GM12801 (cell line): ENCODE data around the gene IGF2BP2.

ENCODE experiments used
- TF ChIP-seq, protein P1 (sequence below): IDR thresholded peaks from one replicate; pipeline ENCODE4 v1.5.1; 2011; ENCODE audit warnings: control low read depth; ENCODE audit not compliant: insufficient read length; ENCODE audit errors: extremely low read depth

Gene IGF2BP2

DNA sequence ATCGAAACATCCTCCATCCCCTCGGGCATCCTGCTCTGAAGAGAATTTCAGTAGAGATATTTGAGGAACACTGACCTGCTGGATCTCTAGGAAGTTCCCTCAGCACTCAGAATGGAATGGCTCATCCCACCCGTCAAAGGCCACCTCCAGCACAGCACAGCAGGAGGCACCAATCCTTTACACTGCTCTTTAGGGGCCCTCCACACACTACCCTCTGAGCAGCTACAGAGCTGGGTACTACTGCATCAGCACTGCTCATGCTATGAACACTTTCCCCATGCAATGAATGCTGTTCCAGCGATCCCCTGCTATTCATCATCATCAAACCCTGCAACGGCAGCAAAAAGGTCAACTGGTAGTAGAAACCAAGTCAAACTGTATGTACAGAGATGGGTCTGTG, 40.5 kb downstream of the IGF2BP2 start:
- TF ChIP-seq, protein P1, sequence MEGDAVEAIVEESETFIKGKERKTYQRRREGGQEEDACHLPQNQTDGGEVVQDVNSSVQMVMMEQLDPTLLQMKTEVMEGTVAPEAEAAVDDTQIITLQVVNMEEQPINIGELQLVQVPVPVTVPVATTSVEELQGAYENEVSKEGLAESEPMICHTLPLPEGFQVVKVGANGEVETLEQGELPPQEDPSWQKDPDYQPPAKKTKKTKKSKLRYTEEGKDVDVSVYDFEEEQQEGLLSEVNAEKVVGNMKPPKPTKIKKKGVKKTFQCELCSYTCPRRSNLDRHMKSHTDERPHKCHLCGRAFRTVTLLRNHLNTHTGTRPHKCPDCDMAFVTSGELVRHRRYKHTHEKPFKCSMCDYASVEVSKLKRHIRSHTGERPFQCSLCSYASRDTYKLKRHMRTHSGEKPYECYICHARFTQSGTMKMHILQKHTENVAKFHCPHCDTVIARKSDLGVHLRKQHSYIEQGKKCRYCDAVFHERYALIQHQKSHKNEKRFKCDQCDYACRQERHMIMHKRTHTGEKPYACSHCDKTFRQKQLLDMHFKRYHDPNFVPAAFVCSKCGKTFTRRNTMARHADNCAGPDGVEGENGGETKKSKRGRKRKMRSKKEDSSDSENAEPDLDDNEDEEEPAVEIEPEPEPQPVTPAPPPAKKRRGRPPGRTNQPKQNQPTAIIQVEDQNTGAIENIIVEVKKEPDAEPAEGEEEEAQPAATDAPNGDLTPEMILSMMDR = no peak

DNA sequence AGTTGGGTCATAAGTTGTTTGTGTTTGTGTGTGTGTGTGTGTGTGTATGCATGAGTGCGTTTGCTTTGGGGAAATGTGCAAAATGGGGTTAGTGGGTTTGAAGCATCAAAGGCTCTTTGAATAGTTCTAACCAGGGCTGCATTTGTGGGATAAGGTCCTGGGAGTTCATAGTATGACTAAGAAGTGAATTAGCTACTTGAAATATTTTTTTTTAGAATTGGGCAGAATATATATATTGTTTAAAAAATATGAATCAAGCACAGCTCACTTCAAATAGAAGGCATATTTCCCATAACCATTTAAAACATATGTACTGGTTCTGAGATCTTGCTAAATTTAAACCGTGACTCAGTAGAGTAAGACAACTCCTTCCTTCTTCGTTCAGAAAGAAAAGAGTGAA, 43.1 kb downstream of the IGF2BP2 start:
- TF ChIP-seq, protein P1 = no peak

DNA sequence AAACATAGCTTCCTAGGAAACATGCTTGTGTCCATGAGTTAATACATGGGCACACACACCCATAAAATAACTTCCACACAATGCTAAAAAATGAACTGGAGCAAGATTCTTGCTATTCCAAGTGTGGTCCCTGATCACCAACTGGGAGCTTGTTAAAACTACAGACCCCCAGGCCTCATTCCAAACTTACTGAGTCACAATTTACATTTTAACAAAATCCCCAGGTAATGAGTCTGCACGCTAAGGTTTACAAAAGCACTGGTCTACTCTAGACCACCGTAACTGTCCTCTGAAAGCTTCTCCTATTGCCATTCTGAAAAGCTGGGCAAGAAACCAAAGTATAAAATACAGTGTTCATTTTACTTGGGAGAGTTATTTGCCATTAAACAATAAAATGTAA, 45.4 kb downstream of the IGF2BP2 start:
- TF ChIP-seq, protein P1 = no peak

DNA sequence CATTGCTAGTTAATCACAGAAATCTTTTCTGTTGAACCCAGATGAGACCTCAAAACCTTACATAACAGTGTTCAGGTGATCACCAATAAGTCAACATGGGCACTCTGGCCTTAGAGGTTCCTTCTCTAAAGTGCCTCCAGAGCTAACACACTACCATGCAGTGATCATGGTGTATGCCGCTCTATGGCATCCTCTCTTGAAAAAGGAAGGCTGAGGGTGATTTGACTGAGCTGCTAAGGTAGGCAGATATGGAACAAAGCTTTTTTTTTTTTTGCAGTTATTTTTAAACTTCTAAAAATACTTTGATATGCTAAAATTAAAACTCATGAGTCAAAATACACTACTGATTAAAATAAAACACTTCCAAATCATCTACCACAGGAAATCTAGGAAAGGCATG, 46.0 kb downstream of the IGF2BP2 start:
- TF ChIP-seq, protein P1 = no peak

DNA sequence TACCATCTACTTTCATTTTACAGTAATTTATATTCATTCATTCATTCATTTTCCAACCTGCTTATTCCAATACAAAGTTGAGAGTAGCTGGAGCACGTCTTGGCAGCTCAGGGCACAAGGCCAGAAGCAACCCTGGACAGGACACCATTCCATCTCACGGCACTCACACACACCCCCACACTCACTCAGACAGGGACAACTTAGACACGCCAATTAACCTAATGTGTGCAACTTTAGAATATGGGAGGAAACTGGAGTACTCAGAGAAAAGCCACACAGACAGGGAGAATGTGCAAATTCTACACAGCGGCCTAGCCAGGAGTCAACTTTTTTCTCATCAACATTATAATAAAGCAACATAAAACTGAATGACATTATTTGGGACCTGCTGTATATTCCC, 46.7 kb downstream of the IGF2BP2 start:
- TF ChIP-seq, protein P1 = no peak

DNA sequence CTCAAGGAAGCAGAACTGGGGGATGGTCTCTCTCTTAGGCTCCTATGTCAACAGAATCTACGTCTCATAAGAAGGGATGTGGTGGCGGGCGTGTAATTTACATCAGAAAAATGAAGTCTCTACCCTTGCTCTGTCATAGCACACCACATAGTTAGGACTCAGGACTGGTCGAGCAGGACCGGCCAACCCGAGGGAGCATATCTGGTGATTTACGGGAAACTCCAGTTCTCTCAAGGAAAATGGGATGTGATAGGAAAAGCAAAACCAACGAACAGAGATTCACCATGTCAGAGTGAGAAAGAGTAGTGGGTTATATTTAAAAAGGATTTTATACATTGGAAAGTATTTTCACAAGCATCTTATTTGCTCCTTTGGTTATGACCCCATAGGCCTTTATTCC, 54.7 kb downstream of the IGF2BP2 start:
- TF ChIP-seq, protein P1 = no peak

DNA sequence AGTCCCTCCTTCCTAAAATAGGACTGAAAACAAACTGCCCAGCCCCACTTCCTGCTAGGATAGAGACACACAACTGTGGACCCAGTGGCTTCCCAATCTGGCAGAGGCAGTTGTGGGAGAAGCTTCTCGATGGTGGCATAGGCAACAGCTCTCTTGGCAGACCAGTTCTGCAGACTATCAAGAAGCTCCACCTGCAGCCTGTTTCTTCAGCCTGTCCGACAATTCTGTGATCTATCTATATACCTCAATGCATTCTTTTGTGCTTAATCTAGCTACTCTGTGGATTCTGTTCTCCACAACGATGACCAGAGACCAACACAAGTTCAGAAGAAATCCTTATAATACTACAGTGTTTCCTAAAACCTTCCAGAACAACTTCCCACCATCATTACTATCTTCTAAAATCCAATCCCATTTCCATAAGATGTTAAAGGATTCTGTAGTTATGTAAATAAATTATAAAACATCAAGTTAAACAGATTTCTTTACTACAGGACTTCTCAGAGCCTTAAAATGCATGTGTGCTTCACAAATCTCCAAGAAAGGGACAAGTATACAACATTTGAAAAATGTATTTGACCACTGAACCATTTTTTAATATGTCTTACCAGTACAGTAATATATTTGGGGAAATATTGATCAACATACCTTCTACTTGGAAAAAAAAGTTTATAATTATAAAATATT, 57.7 kb downstream of the IGF2BP2 start:
- TF ChIP-seq, protein P1 = no peak
